NCI-H2107 treated with DMSO at 0.1 percent for 48 hours (cell line): ENCODE results near the gene RCAN1.
A peak's percentile ranks its signal among the peaks of the same experiment; 100 is the strongest.
"Not testable (repeated sequence)": the region's sequence is repeated elsewhere in the genome, so short reads cannot be mapped to it uniquely, and the experiment has no call there.

Experiments used
- DNase-seq: peaks from one replicate; lab custom pipeline; 2025; ENCODE audit not compliant: unreplicated experiment; lab: John Stamatoyannopoulos, UW

The RCAN1 gene

GRCh38 chr21:34571994-34572393, 42.9 kb downstream of the RCAN1 start:
- no peak for DNase-seq

- no peak for DNase-seq
Measured at GRCh38 chr21:34570313-34570712, 44.6 kb downstream of the RCAN1 start.

GRCh38 chr21:34569381-34569979, 45.4 kb downstream of the RCAN1 start:
- no peak for DNase-seq

GRCh38 chr21:34568801-34569200, 46.1 kb downstream of the RCAN1 start:
- DNase-seq, result not testable (repeated sequence)

GRCh38 chr21:34567604-34568155, 47.2 kb downstream of the RCAN1 start:
- DNase-seq, result no peak

GRCh38 chr21:34565238-34565637, 49.7 kb downstream of the RCAN1 start:
- no peak for DNase-seq

GRCh38 chr21:34563370-34563769, 51.5 kb downstream of the RCAN1 start:
- not testable (repeated sequence) for DNase-seq

GRCh38 chr21:34561806-34562205, 53.1 kb downstream of the RCAN1 start:
- DNase-seq, result no peak

GRCh38 chr21:34560609-34561008, 54.3 kb downstream of the RCAN1 start:
- DNase-seq, result no peak

GRCh38 chr21:34560021-34560420, 54.9 kb downstream of the RCAN1 start:
- no peak for DNase-seq

- peak; percentile 41 for DNase-seq
Measured at GRCh38 chr21:34559089-34559631, 55.8 kb downstream of the RCAN1 start.

- DNase-seq, result peak; percentile 8
Measured at GRCh38 chr21:34558166-34558565, 56.7 kb downstream of the RCAN1 start.

- no peak for DNase-seq
Measured at GRCh38 chr21:34557261-34557660, 57.7 kb downstream of the RCAN1 start.

- DNase-seq, result not testable (repeated sequence)
Measured at GRCh38 chr21:34554670-34555069, 60.2 kb downstream of the RCAN1 start.

GRCh38 chr21:34554227-34554626, 60.7 kb downstream of the RCAN1 start:
- no peak for DNase-seq

GRCh38 chr21:34553151-34553952, 61.6 kb downstream of the RCAN1 start:
- DNase-seq, result no peak

GRCh38 chr21:34552360-34553098, 62.4 kb downstream of the RCAN1 start:
- no peak for DNase-seq

- no peak for DNase-seq
Measured at GRCh38 chr21:34550182-34550799, 64.6 kb downstream of the RCAN1 start.

GRCh38 chr21:34548781-34549376, 66.0 kb downstream of the RCAN1 start:
- no peak for DNase-seq

- DNase-seq, result no peak
Measured at GRCh38 chr21:34546542-34546941, 68.4 kb downstream of the RCAN1 start.
